ENCODE results near the gene MRPL46. TPM values are rescaled to one million over a fixed set of nuclear protein-coding genes. Genes with fewer than 3 reads are reported as not detected.
A peak's percentile ranks its signal among the peaks of the same experiment; 100 is the strongest.

The MRPL46 gene
- total RNA-seq, 1 experiment from 2014 or later: 30.5 TPM

- TF ChIP-seq MAX (IDR thresholded peaks at IDR 0.05): no peak
Observed at GRCh38 chr15:88453651-88454050, 13.5 kb downstream of the MRPL46 start (continued).

GRCh38 chr15:88450125-88450798 lies 16.9 kb downstream of the MRPL46 start:
- no peak overlapping the region for H3K4me2 ChIP-seq (ENCODE audit: low read length)
- H3K4me1 ChIP-seq (ENCODE audit: control insufficient read depth in 1 of 2, insufficient read depth in 2 of 2, low read length in 2 of 2): peaks cover 0 to 9% of the 10 kb centered on the region in 2 experiments; a peak in 2 of 4 replicates
- no peaks in the 10 kb centered on the region for H3K9me2 ChIP-seq (ENCODE audit: insufficient read depth)
- RAD21 ChIA-PET (ENCODE audit: low non-redundant PET in 1 of 2, low total read pairs in 2 of 2, uncharacterized antibody in 2 of 2, unreplicated experiment in 2 of 2): no interaction called here
- peak; percentile 49 for DNase-seq (ENCODE audit: low read depth, low spot score)
- intact Hi-C loops (cut with micrococcal nuclease): loop anchor here (1.0 to 5.0 kb wide), 2 partner anchors 178 to 203 kb away; no protein-coding TSS in a partner anchor
- peak; percentile 82 for ATAC-seq
- no peak overlapping the region for H3K9ac ChIP-seq (ENCODE audit: low read length)
- H2AFZ ChIP-seq (ENCODE audit: low read depth, low read length, poor library complexity, severe bottlenecking): peak overlapping the region; percentile 13
- H4K20me1 ChIP-seq (ENCODE audit: insufficient read depth): no peaks in the 10 kb centered on the region
- H3K4me3 ChIP-seq (replicated peaks in 1 of 2; ENCODE audit: low read depth in 1 of 2, low read length in 2 of 2): no peak overlapping the region
- H3K79me2 ChIP-seq (ENCODE audit: insufficient read depth, low read length): no peaks in the 10 kb centered on the region
- POLR2A ChIA-PET: interaction anchor here (0.7 kb wide), 1 partner anchor 210 kb away, joined by 4 read pairs; no protein-coding TSS in a partner anchor
- CTCF ChIA-PET: interaction anchor here (0.6 to 1.4 kb wide), 7 partner anchors 15 to 203 kb away, joined by 3 to 11 read pairs (median 4); partner anchors contain the start of genes MRPL46 and MRPS11
- no peak overlapping the region for H3K27ac ChIP-seq (ENCODE audit: low read depth, low read length)
- TF ChIP-seq RAD21 (IDR thresholded peaks at IDR 0.05; ENCODE audit: low read depth): peak; percentile 83
- TF ChIP-seq MAX (IDR thresholded peaks at IDR 0.05): peak; percentile 81
- TF ChIP-seq POLR2AphosphoS5 (IDR thresholded peaks at IDR 0.05; ENCODE audit: low read depth, low read length): no peak
- TF ChIP-seq, protein P1, sequence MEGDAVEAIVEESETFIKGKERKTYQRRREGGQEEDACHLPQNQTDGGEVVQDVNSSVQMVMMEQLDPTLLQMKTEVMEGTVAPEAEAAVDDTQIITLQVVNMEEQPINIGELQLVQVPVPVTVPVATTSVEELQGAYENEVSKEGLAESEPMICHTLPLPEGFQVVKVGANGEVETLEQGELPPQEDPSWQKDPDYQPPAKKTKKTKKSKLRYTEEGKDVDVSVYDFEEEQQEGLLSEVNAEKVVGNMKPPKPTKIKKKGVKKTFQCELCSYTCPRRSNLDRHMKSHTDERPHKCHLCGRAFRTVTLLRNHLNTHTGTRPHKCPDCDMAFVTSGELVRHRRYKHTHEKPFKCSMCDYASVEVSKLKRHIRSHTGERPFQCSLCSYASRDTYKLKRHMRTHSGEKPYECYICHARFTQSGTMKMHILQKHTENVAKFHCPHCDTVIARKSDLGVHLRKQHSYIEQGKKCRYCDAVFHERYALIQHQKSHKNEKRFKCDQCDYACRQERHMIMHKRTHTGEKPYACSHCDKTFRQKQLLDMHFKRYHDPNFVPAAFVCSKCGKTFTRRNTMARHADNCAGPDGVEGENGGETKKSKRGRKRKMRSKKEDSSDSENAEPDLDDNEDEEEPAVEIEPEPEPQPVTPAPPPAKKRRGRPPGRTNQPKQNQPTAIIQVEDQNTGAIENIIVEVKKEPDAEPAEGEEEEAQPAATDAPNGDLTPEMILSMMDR (IDR thresholded peaks at IDR 0.05 in 2 of 3, conservative IDR thresholded peaks at IDR 0.05 in 1 of 3; ENCODE audit: borderline replicate concordance in 1 of 3, insufficient read depth in 1 of 3, low read depth in 2 of 3, low read length in 2 of 3): peak; percentile 52 to 95 (median 92); a peak in 5 of 6 replicates
- no peak for TF ChIP-seq TCF7L2 (IDR thresholded peaks at IDR 0.05; ENCODE audit: borderline replicate concordance, extremely low read depth, insufficient read depth, insufficient read length)
- no peak for TF ChIP-seq SRF (IDR thresholded peaks at IDR 0.05; ENCODE audit: low read depth)
- TF ChIP-seq EGR1 (IDR thresholded peaks at IDR 0.05; ENCODE audit: low read depth): no peak
- TF ChIP-seq EZH2phosphoT487 (IDR thresholded peaks at IDR 0.05; ENCODE audit: borderline replicate concordance): no peak
- no peak for TF ChIP-seq SIN3A (IDR thresholded peaks at IDR 0.05; ENCODE audit: low read depth)
- peak; percentile 54; the same call in 1 of the 2 replicates for TF ChIP-seq CBX3 (IDR thresholded peaks at IDR 0.05; ENCODE audit: low read depth)
- no peak for TF ChIP-seq POLR2A (IDR thresholded peaks at IDR 0.05; ENCODE audit: borderline replicate concordance, extremely low read depth, insufficient read depth, insufficient read length)
- TF ChIP-seq ELF1 (IDR thresholded peaks at IDR 0.05; ENCODE audit: borderline replicate concordance, low read depth): no peak
- H3K36me3 ChIP-seq (ENCODE audit: control insufficient read depth in 1 of 2, insufficient read depth in 2 of 2, low read length in 2 of 2): no peaks in the 10 kb centered on the region
- peaks cover 6% of the 10 kb centered on the region; the same call in 1 of the 2 replicates for H3K27me3 ChIP-seq (ENCODE audit: insufficient read depth, low read length)
- H3K9me3 ChIP-seq (ENCODE audit: control insufficient read depth in 1 of 2, insufficient read depth in 1 of 2, low read depth in 1 of 2, low read length in 2 of 2): no peaks in the 10 kb centered on the region; a peak in 1 of 4 replicates
- no TSS peak for BruUV-seq (replicated peaks)

Data from HCT116 (cell line).